HEK293T (cell line): Measurements from ENCODE around the gene C15orf39.
"Not testable (repeated sequence)": the region's sequence is repeated elsewhere in the genome, so short reads cannot be mapped to it uniquely, and the experiment has no call there.

Experiments used
- ARNT ChIP-seq: fragments of 450-650 bp; IDR thresholded peaks from 2 replicates; pipeline ENCODE4 v1.6.1; 2017; ENCODE audit warnings: mild to moderate bottlenecking
- CTBP1 ChIP-seq: fragments of 450-650 bp; IDR thresholded peaks from 2 replicates; pipeline ENCODE4 v1.6.1; 2016; ENCODE audit warnings: borderline replicate concordance
- FOXA1 ChIP-seq: fragments of 450-650 bp; IDR thresholded peaks from 2 replicates; pipeline ENCODE4 v1.6.1; 2016; ENCODE audit warnings: mild to moderate bottlenecking
- FOXK2 ChIP-seq: fragments of 450-650 bp; IDR thresholded peaks from 2 replicates; pipeline ENCODE4 v1.6.1; 2016; ENCODE audit warnings: mild to moderate bottlenecking
- L3MBTL2 ChIP-seq: fragments of 450-650 bp; conservative IDR thresholded peaks from 2 replicates; pipeline ENCODE4 v1.6.1; 2016; ENCODE audit warnings: mild to moderate bottlenecking
- TARDBP ChIP-seq: fragments of 450-650 bp; IDR thresholded peaks from 2 replicates; pipeline ENCODE4 v1.6.1; 2016

DNA sequence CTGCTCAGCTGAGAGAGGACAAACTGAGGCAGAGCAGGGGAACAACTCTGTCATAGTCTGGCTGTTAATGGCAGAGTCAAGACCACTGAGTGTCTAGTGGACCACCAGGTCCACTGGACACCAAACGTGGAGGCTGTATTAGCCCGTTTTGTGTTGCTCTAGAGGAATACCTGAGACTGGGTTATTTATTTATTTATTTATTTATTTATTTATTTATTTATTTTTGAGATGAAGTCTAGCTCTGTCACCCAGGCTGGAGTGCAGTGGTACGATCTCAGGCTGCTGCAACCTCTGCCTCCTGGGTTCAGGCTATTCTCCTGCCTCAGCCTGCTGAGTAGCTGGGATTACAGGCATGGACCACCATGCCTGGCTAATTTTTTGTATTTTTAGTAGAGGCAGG lies 15.9 kb downstream of the C15orf39 start:
- TF ChIP-seq FOXA1, FOXK2, ARNT, CTBP1, L3MBTL2, TARDBP: not testable (repeated sequence)
